ENCODE results near the gene PCDHB15.
"Not testable (repeated sequence)": the region's sequence is repeated elsewhere in the genome, so short reads cannot be mapped to it uniquely, and the experiment has no call there.

PCDHB15 gene

DNA sequence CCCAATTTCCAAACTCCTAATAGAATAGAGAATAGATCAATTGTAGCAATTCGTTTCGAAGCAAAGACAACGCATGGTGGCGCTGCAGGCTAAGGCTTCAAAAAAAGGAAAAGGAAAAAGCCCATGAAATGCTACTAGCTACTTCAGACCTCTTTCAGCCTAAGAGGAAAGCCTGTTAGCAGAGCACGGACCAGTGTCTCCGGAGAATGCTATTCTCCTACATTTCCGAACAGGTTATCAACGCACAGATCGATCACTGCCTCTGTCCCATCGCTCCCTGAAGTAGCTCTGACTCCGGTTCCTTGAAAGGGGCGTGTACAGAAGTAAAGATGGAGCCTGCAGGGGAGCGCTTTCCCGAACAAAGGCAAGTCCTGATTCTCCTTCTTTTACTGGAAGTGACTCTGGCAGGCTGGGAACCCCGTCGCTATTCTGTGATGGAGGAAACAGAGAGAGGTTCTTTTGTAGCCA, at the start of gene PCDHB15:
TSS of gene PCDHB15 (plus strand) at position 146 of the 468 bp plus-strand sequence. CDS start at position 330, 184 bp downstream.
- H3K4me1 ChIP-seq (ENCODE audit: control insufficient read depth in 1 of 2, insufficient read depth in 1 of 2, low read depth in 1 of 2, low read length in 1 of 2): no peaks in the 10 kb centered on the region
- peaks cover 16% of the 10 kb centered on the region for H3K27me3 ChIP-seq
- H3K4me3 ChIP-seq (ENCODE audit: low read depth in 1 of 2, low read length in 1 of 2): no peak within 1 kb of the TSS
- H3K9me3 ChIP-seq: peaks cover 33% of the 10 kb centered on the region
- H3K27ac ChIP-seq: no peak within 1 kb of the TSS
- TF ChIP-seq, protein P1, sequence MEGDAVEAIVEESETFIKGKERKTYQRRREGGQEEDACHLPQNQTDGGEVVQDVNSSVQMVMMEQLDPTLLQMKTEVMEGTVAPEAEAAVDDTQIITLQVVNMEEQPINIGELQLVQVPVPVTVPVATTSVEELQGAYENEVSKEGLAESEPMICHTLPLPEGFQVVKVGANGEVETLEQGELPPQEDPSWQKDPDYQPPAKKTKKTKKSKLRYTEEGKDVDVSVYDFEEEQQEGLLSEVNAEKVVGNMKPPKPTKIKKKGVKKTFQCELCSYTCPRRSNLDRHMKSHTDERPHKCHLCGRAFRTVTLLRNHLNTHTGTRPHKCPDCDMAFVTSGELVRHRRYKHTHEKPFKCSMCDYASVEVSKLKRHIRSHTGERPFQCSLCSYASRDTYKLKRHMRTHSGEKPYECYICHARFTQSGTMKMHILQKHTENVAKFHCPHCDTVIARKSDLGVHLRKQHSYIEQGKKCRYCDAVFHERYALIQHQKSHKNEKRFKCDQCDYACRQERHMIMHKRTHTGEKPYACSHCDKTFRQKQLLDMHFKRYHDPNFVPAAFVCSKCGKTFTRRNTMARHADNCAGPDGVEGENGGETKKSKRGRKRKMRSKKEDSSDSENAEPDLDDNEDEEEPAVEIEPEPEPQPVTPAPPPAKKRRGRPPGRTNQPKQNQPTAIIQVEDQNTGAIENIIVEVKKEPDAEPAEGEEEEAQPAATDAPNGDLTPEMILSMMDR (IDR thresholded peaks at IDR 0.05): no peak
- H3K36me3 ChIP-seq: no peaks in the 10 kb centered on the region

DNA sequence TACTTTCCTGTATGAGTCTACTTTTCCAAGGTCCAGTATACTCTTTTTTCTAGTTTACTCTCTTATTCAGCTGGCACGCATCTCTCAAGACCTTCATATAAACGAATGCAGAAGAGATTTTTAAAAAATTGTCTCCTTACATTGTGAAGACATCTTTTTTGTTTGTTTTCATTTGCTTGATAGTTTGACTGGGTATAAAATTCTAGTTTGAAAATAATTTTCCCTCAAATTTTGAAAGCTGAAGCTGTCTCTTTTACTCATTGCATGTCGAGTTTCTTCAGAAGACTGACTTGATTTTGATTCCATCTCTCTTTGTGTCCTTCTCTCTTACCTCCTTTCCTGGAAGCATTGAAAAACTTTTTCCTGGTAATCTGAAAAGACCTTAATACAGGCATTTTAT, 48.8 kb upstream of the PCDHB15 start:
- no peaks in the 10 kb centered on the region for H3K36me3 ChIP-seq
- TF ChIP-seq, protein P1 (IDR thresholded peaks at IDR 0.05): no peak
- no peak overlapping the region for H3K4me3 ChIP-seq (ENCODE audit: low read depth in 1 of 2, low read length in 1 of 2)
- peaks cover 19% of the 10 kb centered on the region for H3K27me3 ChIP-seq
- H3K27ac ChIP-seq: no peak overlapping the region
- H3K9me3 ChIP-seq: no peaks in the 10 kb centered on the region
- H3K4me1 ChIP-seq (ENCODE audit: control insufficient read depth in 1 of 2, insufficient read depth in 1 of 2, low read depth in 1 of 2, low read length in 1 of 2): no peaks in the 10 kb centered on the region

DNA sequence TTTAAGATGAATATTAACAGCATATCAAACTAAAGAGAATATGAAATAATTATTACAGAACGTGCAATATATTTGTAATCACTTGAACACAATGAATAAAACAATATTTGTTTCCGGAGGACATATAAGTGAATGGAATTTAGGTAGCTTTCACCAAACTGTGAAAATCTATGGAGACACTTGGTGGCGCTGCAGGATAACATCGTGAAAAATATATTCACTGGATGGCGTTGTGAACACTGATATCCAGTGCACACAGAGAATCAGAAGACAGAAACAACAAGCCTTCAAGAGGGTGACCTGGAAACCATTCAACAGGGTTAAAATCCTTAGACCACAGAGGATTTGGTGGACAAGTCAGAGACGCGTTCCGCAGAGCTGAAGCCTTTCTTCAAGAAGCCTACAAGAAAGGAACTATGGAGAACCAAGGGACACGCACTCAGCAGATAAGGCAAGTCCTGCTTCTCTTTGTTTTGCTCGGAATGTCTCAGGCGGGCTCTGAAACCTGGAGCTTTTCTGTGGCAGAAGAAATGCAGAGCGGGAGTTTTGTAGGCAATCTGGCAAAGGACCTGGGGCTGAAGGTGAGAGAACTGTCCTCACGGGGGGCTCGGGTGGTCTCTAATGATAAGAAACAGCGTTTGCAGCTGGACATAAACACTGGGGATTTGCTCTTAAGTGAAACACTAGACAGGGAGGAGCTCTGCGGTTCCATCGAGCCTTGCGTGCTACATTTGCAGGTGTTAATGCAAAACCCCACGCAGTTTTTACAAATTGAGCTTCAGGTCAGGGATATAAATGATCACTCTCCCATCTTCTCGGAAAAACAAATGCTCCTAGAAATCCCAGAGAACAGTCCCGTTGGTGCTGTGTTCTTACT, 45.6 kb upstream of the PCDHB15 start, which contains the start of gene PCDHB11:
TSS of gene PCDHB11 (plus strand) at position 269 of the 877 bp plus-strand sequence. CDS start at position 417, 148 bp downstream.
- peaks cover 17% of the 10 kb centered on the region for H3K27me3 ChIP-seq
- H3K27ac ChIP-seq: no peak within 1 kb of the TSS
- no peaks in the 10 kb centered on the region for H3K36me3 ChIP-seq
- H3K4me1 ChIP-seq (ENCODE audit: control insufficient read depth in 1 of 2, insufficient read depth in 1 of 2, low read depth in 1 of 2, low read length in 1 of 2): no peaks in the 10 kb centered on the region
- no peaks in the 10 kb centered on the region for H3K9me3 ChIP-seq
- no peak within 1 kb of the TSS for H3K4me3 ChIP-seq (ENCODE audit: low read depth in 1 of 2, low read length in 1 of 2)
- TF ChIP-seq, protein P1 (IDR thresholded peaks at IDR 0.05): no peak

DNA sequence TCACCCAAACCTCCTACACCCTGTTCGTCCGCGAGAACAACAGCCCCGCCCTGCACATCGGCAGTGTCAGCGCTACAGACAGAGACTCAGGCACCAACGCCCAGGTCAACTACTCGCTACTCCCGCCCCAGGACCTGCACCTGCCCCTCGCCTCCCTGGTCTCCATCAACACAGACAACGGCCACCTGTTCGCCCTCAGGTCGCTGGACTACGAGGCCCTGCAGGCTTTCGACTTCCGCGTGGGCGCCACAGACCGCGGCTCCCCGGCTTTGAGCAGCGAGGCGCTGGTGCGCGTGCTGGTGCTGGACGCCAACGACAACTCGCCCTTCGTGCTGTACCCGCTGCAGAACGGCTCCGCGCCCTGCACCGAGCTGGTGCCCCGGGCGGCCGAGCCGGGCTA, 44.1 kb upstream of the PCDHB15 start:
- H3K27ac ChIP-seq; H3K4me1 ChIP-seq (ENCODE audit: control insufficient read depth in 1 of 2, insufficient read depth in 1 of 2, low read depth in 1 of 2, low read length in 1 of 2); H3K9me3 ChIP-seq; H3K36me3 ChIP-seq; H3K4me3 ChIP-seq (ENCODE audit: low read depth in 1 of 2, low read length in 1 of 2): not testable (repeated sequence)
- H3K27me3 ChIP-seq: peaks cover 15% of the 10 kb centered on the region

DNA sequence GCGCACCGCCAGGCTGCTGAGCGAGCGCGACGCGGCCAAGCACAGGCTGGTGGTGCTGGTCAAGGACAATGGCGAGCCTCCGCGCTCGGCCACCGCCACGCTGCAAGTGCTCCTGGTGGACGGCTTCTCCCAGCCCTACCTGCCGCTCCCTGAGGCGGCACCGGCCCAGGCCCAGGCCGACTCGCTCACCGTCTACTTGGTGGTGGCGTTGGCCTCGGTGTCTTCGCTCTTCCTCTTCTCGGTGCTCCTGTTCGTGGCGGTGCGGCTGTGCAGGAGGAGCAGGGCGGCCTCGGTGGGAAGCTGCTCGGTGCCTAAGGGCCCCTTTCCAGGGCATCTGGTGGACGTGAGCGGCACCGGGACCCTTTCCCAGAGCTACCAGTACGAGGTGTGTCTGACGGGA, 43.5 kb upstream of the PCDHB15 start:
- not testable (repeated sequence) for H3K9me3 ChIP-seq; H3K36me3 ChIP-seq; H3K27ac ChIP-seq; H3K4me3 ChIP-seq (ENCODE audit: low read depth in 1 of 2, low read length in 1 of 2); H3K4me1 ChIP-seq (ENCODE audit: control insufficient read depth in 1 of 2, insufficient read depth in 1 of 2, low read depth in 1 of 2, low read length in 1 of 2)
- H3K27me3 ChIP-seq: peaks cover 15% of the 10 kb centered on the region

DNA sequence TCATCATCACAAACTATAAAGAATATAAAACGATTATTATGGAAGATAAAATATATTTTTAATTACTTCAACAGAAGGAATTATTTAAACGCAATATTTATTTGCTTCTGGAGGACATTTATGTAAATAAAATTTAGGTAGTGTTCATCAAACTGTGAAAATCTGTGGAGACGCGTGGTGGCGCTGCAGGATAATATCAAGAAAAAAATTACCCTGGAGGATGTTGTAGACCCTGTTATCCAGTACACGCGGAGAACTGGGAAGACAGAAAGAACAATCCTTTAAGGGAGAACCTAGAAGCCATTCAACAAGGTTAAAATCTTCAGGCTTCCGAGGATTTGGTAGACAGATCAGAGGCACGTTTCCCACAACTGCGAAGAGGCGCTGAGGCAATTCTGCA, 36.7 kb upstream of the PCDHB15 start, which contains the start of gene PCDHB12:
TSS of gene PCDHB12 (plus strand) at position 242 of the 400 bp plus-strand sequence. CDS start 189 bp downstream, outside the sequence.
- Histone ChIP-seq H3K36me3 (no peaks in the 10 kb centered on the region), H3K4me1 (ENCODE audit: control insufficient read depth in 1 of 2, insufficient read depth in 1 of 2, low read depth in 1 of 2, low read length in 1 of 2) (no peaks in the 10 kb centered on the region), H3K27ac (no peak within 1 kb of the TSS), H3K4me3 (ENCODE audit: low read depth in 1 of 2, low read length in 1 of 2) (no peak within 1 kb of the TSS), H3K9me3 (peaks cover 7% of the 10 kb centered on the region), H3K27me3 (peaks cover 44% of the 10 kb centered on the region)
- TF ChIP-seq, protein P1 (IDR thresholded peaks at IDR 0.05): no peak

DNA sequence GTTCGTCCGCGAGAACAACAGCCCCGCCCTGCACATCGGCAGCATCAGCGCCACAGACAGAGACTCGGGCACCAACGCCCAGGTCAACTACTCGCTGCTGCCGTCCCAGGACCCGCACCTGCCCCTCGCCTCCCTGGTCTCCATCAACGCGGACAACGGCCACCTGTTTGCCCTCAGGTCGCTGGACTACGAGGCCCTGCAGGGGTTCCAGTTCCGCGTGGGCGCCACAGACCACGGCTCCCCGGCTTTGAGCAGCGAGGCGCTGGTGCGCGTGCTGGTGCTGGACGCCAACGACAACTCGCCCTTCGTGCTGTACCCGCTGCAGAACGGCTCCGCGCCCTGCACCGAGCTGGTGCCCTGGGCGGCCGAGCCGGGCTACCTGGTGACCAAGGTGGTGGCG, 34.9 kb upstream of the PCDHB15 start:
- H3K27me3 ChIP-seq: peaks cover 56% of the 10 kb centered on the region
- not testable (repeated sequence) for H3K4me1 ChIP-seq (ENCODE audit: control insufficient read depth in 1 of 2, insufficient read depth in 1 of 2, low read depth in 1 of 2, low read length in 1 of 2); H3K4me3 ChIP-seq (ENCODE audit: low read depth in 1 of 2, low read length in 1 of 2); H3K9me3 ChIP-seq; H3K36me3 ChIP-seq; H3K27ac ChIP-seq

DNA sequence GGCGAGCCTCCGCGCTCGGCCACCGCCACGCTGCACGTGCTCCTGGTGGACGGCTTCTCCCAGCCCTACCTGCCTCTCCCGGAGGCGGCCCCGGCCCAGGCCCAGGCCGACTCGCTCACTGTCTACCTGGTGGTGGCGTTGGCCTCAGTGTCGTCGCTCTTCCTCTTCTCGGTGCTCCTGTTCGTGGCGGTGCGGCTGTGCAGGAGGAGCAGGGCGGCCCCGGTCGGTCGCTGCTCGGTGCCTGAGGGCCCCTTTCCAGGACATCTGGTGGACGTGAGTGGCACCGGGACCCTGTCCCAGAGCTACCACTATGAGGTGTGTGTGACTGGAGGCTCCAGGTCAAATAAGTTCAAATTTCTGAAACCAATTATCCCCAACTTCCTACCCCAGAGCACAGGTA, 34.3 kb upstream of the PCDHB15 start:
- not testable (repeated sequence) for H3K36me3 ChIP-seq; H3K4me1 ChIP-seq (ENCODE audit: control insufficient read depth in 1 of 2, insufficient read depth in 1 of 2, low read depth in 1 of 2, low read length in 1 of 2); H3K9me3 ChIP-seq; H3K27ac ChIP-seq; H3K4me3 ChIP-seq (ENCODE audit: low read depth in 1 of 2, low read length in 1 of 2)
- peaks cover 60% of the 10 kb centered on the region for H3K27me3 ChIP-seq

DNA sequence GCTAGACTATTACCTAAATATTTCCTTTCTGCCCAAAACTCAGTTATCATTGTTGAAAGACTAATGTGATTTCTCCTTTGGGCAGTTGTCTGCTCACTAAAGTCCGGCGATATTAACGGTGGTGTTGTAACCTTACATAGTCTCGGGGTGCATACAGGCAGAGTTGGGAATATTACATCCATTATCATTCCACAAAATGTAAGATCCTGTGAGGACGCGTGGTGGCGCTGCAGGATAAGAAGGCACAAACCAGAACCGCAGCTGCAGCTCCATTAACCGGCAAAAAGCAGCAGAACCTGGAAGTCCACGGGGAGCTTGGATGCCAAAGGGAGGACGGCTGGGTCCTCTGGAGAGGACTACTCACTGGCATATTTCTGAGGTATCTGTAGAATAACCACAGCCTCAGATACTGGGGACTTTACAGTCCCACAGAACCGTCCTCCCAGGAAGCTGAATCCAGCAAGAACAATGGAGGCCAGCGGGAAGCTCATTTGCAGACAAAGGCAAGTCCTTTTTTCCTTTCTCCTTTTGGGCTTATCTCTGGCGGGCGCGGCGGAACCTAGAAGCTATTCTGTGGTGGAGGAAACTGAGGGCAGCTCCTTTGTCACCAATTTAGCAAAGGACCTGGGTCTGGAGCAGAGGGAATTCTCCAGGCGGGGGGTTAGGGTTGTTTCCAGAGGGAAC, 31.4 kb upstream of the PCDHB15 start, which contains the start of gene PCDHB13:
TSS of gene PCDHB13 (plus strand) at position 264 of the 684 bp plus-strand sequence. CDS start at position 469, 205 bp downstream.
- not testable (repeated sequence) for H3K4me3 ChIP-seq (ENCODE audit: low read depth in 1 of 2, low read length in 1 of 2); H3K9me3 ChIP-seq; H3K27ac ChIP-seq; H3K4me1 ChIP-seq (ENCODE audit: control insufficient read depth in 1 of 2, insufficient read depth in 1 of 2, low read depth in 1 of 2, low read length in 1 of 2); H3K36me3 ChIP-seq
- H3K27me3 ChIP-seq: peaks cover 62% of the 10 kb centered on the region

All from neutrophil (primary cell).